Pons (tissue), 1 donor: ENCODE data around the gene ZFAND4.
"Not testable (repeated sequence)": the region's sequence is repeated elsewhere in the genome, so short reads cannot be mapped to it uniquely, and the experiment has no call there.

ENCODE experiments used
- DNase-seq: peaks from one replicate; pipeline ENCODE4 v3.0.0-alpha.2; 2016; ENCODE audit warnings: low spot score

Gene ZFAND4

GRCh38 chr10:45672181-45673073, at the start of gene ZFAND4:
ZFAND4 (minus strand) TSS chr10:45672772; CDS start chr10:45663725, 9,047 bp downstream.
- DNase-seq: peak; percentile 93

- not testable (repeated sequence) for DNase-seq
Measured at GRCh38 chr10:45721503-45721902, 48.9 kb upstream of the ZFAND4 start.

- not testable (repeated sequence) for DNase-seq
Measured at GRCh38 chr10:45717642-45718041, 45.1 kb upstream of the ZFAND4 start.

GRCh38 chr10:45717053-45717452, 44.5 kb upstream of the ZFAND4 start:
- not testable (repeated sequence) for DNase-seq

GRCh38 chr10:45711223-45711622, 38.7 kb upstream of the ZFAND4 start:
- not testable (repeated sequence) for DNase-seq

GRCh38 chr10:45710200-45710796, 37.7 kb upstream of the ZFAND4 start:
- not testable (repeated sequence) for DNase-seq

GRCh38 chr10:45678467-45678866, 5.9 kb upstream of the ZFAND4 start:
- DNase-seq: not testable (repeated sequence)

GRCh38 chr10:45675388-45675787, 2.8 kb upstream of the ZFAND4 start:
- DNase-seq: no peak

GRCh38 chr10:45673074-45673648, 589 bp upstream of the ZFAND4 start:
- DNase-seq: no peak

- not testable (repeated sequence) for DNase-seq
Measured at GRCh38 chr10:45671300-45671699, 1.3 kb downstream of the ZFAND4 start.

- not testable (repeated sequence) for DNase-seq
Measured at GRCh38 chr10:45669897-45670296, 2.7 kb downstream of the ZFAND4 start.

GRCh38 chr10:45660876-45661411, 11.6 kb downstream of the ZFAND4 start:
- no peak for DNase-seq

- DNase-seq: no peak
Measured at GRCh38 chr10:45657033-45657926, 15.3 kb downstream of the ZFAND4 start.

- no peak for DNase-seq
Measured at GRCh38 chr10:45655219-45655618, 17.4 kb downstream of the ZFAND4 start.

GRCh38 chr10:45654753-45655141, 17.8 kb downstream of the ZFAND4 start:
- not testable (repeated sequence) for DNase-seq

- DNase-seq: no peak
Measured at GRCh38 chr10:45653454-45653853, 19.1 kb downstream of the ZFAND4 start.

GRCh38 chr10:45652511-45652910, 20.1 kb downstream of the ZFAND4 start:
- DNase-seq: no peak

GRCh38 chr10:45649296-45649695, 23.3 kb downstream of the ZFAND4 start:
- DNase-seq: no peak

- DNase-seq: no peak
Measured at GRCh38 chr10:45647118-45647517, 25.5 kb downstream of the ZFAND4 start.

GRCh38 chr10:45646384-45647050, 26.1 kb downstream of the ZFAND4 start:
- no peak for DNase-seq

- DNase-seq: no peak
Measured at GRCh38 chr10:45644527-45644926, 28.0 kb downstream of the ZFAND4 start.
